ENCODE data around the gene CCDC170.

DNA sequence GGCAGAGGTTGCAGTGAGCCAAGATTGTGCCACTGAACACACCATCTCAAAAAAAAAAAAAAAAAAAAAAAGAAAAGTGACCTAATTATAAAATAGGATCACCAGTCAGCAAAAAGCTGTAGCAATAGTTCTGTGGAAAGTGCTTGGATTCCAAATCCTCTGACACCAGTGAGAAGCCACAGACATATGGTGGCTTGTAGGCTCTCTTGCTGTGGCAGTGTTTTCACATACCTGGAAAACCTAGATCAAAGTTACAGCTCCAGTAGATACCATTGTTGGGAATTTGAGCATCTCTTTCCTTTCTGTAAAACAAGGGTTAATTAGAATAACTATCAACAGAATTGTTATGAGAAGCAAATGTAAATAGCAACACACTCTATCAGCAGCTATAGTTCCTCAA is 4.1 kb downstream of the CCDC170 start:
- TF ChIP-seq EZH2 (IDR thresholded peaks at IDR 0.05; ENCODE audit: borderline replicate concordance) = no peak
- TF ChIP-seq, protein P1, sequence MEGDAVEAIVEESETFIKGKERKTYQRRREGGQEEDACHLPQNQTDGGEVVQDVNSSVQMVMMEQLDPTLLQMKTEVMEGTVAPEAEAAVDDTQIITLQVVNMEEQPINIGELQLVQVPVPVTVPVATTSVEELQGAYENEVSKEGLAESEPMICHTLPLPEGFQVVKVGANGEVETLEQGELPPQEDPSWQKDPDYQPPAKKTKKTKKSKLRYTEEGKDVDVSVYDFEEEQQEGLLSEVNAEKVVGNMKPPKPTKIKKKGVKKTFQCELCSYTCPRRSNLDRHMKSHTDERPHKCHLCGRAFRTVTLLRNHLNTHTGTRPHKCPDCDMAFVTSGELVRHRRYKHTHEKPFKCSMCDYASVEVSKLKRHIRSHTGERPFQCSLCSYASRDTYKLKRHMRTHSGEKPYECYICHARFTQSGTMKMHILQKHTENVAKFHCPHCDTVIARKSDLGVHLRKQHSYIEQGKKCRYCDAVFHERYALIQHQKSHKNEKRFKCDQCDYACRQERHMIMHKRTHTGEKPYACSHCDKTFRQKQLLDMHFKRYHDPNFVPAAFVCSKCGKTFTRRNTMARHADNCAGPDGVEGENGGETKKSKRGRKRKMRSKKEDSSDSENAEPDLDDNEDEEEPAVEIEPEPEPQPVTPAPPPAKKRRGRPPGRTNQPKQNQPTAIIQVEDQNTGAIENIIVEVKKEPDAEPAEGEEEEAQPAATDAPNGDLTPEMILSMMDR (IDR thresholded peaks at IDR 0.05; ENCODE audit: poor library complexity) = no peak
